LNCAP (cell line): ENCODE data around the gene LMCD1.

Experiments
- TF ChIP-seq, protein P1 (sequence below): fragments of 450-650 bp; IDR thresholded peaks from 2 replicates; pipeline ENCODE4 v1.5.1; 2017; ENCODE audit warnings: mild to moderate bottlenecking

LMCD1 gene

GRCh38 chr3:8597219-8597853 is 95.7 kb downstream of the LMCD1 start:
- TF ChIP-seq, protein P1, sequence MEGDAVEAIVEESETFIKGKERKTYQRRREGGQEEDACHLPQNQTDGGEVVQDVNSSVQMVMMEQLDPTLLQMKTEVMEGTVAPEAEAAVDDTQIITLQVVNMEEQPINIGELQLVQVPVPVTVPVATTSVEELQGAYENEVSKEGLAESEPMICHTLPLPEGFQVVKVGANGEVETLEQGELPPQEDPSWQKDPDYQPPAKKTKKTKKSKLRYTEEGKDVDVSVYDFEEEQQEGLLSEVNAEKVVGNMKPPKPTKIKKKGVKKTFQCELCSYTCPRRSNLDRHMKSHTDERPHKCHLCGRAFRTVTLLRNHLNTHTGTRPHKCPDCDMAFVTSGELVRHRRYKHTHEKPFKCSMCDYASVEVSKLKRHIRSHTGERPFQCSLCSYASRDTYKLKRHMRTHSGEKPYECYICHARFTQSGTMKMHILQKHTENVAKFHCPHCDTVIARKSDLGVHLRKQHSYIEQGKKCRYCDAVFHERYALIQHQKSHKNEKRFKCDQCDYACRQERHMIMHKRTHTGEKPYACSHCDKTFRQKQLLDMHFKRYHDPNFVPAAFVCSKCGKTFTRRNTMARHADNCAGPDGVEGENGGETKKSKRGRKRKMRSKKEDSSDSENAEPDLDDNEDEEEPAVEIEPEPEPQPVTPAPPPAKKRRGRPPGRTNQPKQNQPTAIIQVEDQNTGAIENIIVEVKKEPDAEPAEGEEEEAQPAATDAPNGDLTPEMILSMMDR = no peak

- TF ChIP-seq, protein P1 = no peak
These were observed 97.5 kb downstream of the LMCD1 start for GRCh38 chr3:8599146-8599545.

DNA sequence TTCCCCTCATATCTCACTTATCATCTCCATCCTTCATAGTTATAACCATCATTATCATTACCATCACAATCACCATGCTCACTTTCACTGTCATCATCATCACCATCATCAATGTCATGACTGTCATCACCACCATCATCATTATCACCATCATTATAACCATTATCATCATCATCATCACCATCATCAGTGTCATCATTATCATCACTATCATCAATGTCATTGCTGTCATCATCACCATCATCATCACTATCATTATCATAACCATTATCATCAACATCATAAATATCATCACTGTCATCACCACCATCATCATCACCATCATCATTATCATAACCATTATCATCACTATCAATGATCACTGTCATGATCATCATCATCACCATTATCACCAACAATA is 98.8 kb downstream of the LMCD1 start:
- TF ChIP-seq, protein P1 = no peak

DNA sequence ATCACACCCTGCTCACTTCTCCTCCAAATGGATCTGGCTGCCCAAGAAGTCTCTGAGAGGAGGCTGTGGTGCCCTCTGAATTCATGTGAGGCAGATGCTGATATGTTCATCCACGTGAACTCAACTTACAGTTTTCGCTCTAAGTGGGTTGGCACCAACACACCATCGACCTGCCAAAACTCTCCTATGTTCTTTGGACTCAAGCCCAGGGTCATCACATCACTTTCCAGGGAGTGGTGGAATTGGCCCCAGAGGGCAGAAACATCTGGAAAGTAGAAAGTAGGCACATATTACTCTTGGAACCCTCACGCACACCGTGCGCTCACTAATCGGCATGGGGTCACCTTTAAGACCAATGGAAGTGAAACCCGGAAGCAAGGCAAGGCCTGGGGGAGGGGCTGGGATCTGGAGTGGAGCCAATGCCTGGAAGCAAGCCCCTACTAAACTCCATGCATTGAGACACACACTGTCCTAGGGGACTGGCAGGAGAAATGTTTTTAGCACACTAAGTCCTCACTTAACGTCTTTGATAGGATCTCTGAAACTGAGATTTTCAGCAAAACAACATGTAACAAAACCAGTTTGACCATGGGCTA is 101.6 kb downstream of the LMCD1 start:
- TF ChIP-seq, protein P1 = no peak

GRCh38 chr3:8604006-8604405 is 102.4 kb downstream of the LMCD1 start:
- TF ChIP-seq, protein P1 = no peak

DNA sequence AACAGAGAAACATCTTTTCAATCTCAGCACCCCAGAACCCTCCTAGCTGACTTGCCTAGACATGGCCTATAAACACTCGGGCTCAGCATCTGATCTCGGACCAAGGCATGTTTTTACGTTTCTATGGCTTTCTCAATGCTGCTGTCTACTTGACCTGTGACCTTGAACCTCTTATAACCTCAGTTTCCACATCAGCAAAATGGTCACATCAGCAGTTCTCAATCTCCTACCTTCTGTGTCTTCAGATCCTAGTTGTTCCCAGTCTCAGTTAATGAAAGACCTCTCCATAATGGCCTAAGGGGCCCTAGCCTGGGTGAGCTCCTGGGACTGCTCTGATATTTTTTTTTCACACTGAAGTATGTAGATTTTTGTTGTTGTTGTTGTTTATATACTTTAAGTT is 103.4 kb downstream of the LMCD1 start:
- TF ChIP-seq, protein P1 = no peak

DNA sequence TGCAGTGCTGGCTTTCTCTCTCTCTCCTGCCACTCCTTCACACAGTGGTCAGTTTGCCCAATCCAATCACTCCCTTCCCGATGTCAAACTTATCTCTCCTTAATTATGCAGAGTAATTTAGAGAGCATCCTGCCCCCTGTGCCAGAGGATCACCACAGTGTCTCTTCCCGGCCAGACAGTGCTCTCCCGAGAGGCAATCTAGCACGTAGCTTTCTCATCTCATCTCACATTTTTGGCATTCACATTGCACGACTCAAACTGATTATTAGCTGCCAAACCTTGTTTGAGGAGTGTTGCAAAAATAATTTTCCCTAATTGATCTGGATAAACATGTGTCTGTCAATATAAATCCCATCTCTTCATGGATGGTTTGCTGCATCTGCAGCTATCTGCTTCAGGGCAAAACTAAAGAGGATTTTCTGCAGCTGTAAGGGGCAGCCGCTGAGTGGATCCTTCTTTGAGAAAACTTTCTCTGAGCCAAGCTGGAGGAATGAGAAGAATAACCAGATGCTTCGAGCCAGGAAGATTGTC is 105.1 kb downstream of the LMCD1 start:
- TF ChIP-seq, protein P1 = no peak
